Measurements from ENCODE around the gene DGKD.

Gene DGKD

DNA sequence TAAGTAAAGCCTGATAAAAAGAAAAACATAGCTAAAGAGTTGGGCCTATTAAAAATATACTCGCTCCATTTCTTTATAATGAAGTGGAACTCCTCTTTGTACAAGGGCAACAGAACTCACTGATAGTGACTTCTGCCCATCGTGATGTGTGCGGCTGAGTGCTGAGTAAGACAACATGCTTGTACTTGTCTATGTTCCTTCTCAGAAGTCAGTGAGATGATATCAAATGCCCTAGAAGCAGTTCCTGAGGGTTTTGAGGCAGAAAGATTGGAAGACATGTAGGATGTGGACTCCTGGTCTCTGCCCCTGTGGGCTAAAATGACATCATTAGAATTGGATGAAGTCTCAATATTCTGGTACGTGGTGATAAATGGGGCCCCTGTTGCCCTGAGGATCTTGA lies 138.5 kb downstream of the DGKD start:
- DNase-seq (ENCODE audit: low read depth in 1 of 2, low spot score in 1 of 2) = no peak

GRCh38 chr2:233495503-233496496 lies 141.5 kb downstream of the DGKD start:
- no peak for DNase-seq (ENCODE audit: low read depth in 1 of 2, low spot score in 1 of 2)

DNA sequence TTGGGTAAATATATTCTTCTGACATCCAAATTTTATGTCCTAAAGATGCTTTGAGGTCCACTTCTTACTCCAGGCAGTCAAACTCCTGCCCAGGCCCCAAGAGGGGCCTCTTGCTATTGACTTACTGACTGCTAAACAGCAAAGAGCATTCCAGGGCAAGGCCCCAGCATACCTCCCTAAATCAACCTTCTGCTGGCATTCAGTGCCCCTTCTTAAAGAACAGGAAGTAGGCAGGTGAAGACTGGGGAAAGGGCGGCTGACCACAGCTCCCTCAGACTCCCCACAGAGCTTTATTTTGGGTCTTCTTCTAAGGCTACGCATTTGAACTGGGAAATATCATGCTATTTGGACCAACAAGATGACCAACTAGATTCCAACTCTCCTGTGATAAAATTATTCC lies 143.4 kb downstream of the DGKD start:
- no peak for DNase-seq (ENCODE audit: low read depth in 1 of 2, low spot score in 1 of 2)

- DNase-seq (ENCODE audit: low read depth in 1 of 2, low spot score in 1 of 2) = no peak
These were observed 143.8 kb downstream of the DGKD start for GRCh38 chr2:233498126-233498525.

DNA sequence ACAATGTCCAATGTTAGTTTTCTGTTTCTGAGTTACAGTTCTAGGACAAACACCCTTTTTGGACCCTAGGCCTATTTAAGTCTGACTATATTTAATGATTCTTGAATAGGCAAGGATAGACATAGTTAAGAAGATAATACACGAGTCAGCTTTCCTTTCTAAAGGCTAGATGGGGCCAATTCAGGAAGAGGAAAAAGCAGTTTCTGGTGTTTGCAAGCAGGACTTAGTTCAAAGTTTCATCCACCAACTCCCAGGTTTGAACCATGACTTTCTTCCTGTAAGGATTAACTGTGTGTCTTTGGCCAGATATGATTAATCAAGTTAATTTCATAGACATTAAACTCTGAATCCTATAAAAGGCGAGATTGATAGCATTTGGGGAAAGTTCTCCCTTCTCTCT lies 145.6 kb downstream of the DGKD start:
- no peak for DNase-seq (ENCODE audit: low read depth in 1 of 2, low spot score in 1 of 2)

GRCh38 chr2:233501198-233502076 lies 147.1 kb downstream of the DGKD start:
- DNase-seq (ENCODE audit: low read depth in 1 of 2, low spot score in 1 of 2) = no peak

DNA sequence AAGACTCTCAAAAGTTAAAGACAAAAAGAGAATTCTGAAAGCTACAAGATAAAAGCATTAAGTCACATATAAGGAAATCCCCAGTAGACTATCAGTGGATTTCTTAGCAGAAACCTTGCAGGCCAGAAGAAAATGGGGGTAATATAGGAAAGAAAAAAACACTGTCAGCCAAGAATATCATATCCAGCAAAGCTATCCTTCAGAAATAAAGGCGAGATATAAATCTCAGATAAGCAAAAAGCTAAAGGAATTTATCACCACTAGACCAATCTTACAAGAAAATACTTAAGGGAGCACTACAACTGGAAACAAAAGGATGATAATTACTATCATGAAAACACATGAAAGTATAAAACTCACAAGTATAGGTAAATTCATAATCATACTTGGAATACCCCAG lies 149.2 kb downstream of the DGKD start:
- no peak for DNase-seq (ENCODE audit: low read depth in 1 of 2, low spot score in 1 of 2)

- no peak for DNase-seq (ENCODE audit: low read depth in 1 of 2, low spot score in 1 of 2)
These were observed 149.8 kb downstream of the DGKD start for GRCh38 chr2:233503947-233504637.

GRCh38 chr2:233513953-233514655 lies 159.8 kb downstream of the DGKD start:
- DNase-seq (ENCODE audit: low read depth in 1 of 2, low spot score in 1 of 2) = no peak

- no peak for DNase-seq (ENCODE audit: low read depth in 1 of 2, low spot score in 1 of 2)
These were observed 165.7 kb downstream of the DGKD start for GRCh38 chr2:233519787-233520611.

All from activated CD4-positive, alpha-beta T cell treated with anti-CD3 and anti-CD28 coated beads, Interleukin-2, amount 50 U/mL, for 24 hours (primary cell).